SK-N-SH (cell line): ENCODE results near the gene NCOA5. TPM values are rescaled to one million over a fixed set of nuclear protein-coding genes. Genes with fewer than 3 reads are reported as not detected.

Experiments used
- CTCF ChIA-PET: fragments of 300-600, 350-600 bp; formaldehyde crosslinking; extraction: SDS; loops from one replicate; lab custom pipeline; 2021; lab: Yijun Ruan, JAX
- POLR2A ChIA-PET: fragments of 350-600 bp; sonication (Branson Sonifier 250); formaldehyde crosslinking; extraction: SDS; loops from one replicate; lab custom pipeline; 2020; ENCODE audit warnings: antibody characterized with exemption, inconsistent platforms; lab: Yijun Ruan, JAX
- DNase-seq: peaks from one replicate; pipeline ENCODE4 v3.0.0; 2012
- H2AFZ ChIP-seq: fragments of 200-600 bp; sonication (generic); 2 replicates; pipeline ENCODE4 v1.8.1; 2016; ENCODE audit warnings: antibody characterized with exemption, mild to moderate bottlenecking, low read depth
- H3F3A ChIP-seq: fragments of 200-600 bp; sonication (generic); replicated peaks from 2 replicates; pipeline ENCODE3; 2016; ENCODE audit warnings: antibody characterized with exemption, mild to moderate bottlenecking; ENCODE audit not compliant: insufficient read depth
- H3K27ac ChIP-seq, 2 experiments: fragments of 200-500 bp in 1 of 2; fragments of 200-600 bp in 1 of 2; sonication (Bioruptor generic) in 1 of 2; sonication (generic), shearing (Covaris generic) in 1 of 2; 2 replicates each; pipeline versions ENCODE4 v1.5.1 to v1.6.1; 2014 to 2016; ENCODE audit warnings: low read depth in 2 of 2, inconsistent platforms in 1 of 2, low read length in 1 of 2, mild to moderate bottlenecking in 1 of 2, mixed read lengths in 1 of 2
- H3K27me3 ChIP-seq: fragments of 200-600 bp; sonication (generic), shearing (Covaris generic); 2 replicates; pipeline ENCODE4 v1.6.1; 2016; ENCODE audit warnings: mixed run types; ENCODE audit not compliant: insufficient read depth
- H3K36me3 ChIP-seq, 2 experiments: fragments of 200-500 bp in 1 of 2; fragments of 200-600 bp in 1 of 2; sonication (Bioruptor generic) in 1 of 2; sonication (generic) in 1 of 2; replicated peaks in 1 of 2; 2 replicates each; pipeline versions ENCODE3 to v1.5.1; 2014 to 2016; ENCODE audit warnings: low read length in 1 of 2, mild to moderate bottlenecking in 1 of 2; ENCODE audit not compliant: insufficient read depth in 2 of 2, control insufficient read depth in 1 of 2
- H3K4me1 ChIP-seq, 2 experiments: fragments of 200-500 bp in 1 of 2; fragments of 200-600 bp in 1 of 2; sonication (Bioruptor generic) in 1 of 2; sonication (generic), shearing (Covaris generic) in 1 of 2; 2 replicates each; pipeline versions ENCODE4 v1.5.1 to v1.6.1; 2014 to 2016; ENCODE audit warnings: low read depth in 1 of 2, low read length in 1 of 2, mixed run types in 1 of 2; ENCODE audit not compliant: insufficient read depth in 2 of 2, control insufficient read depth in 1 of 2
- H3K4me2 ChIP-seq: fragments of 200-600 bp; sonication (generic), shearing (Covaris generic); 2 replicates; pipeline ENCODE4 v1.6.1; 2017; ENCODE audit warnings: mixed run types
- H3K4me3 ChIP-seq, 2 experiments: fragments of 200-500 bp in 1 of 2; fragments of 200-600 bp in 1 of 2; sonication (Bioruptor generic) in 1 of 2; sonication (generic), shearing (Covaris generic) in 1 of 2; 2 replicates each; pipeline versions ENCODE4 v1.5.1 to v1.8.1; 2014 to 2016; ENCODE audit warnings: low read depth in 2 of 2, inconsistent platforms in 1 of 2, low read length in 1 of 2, mild to moderate bottlenecking in 1 of 2, mixed read lengths in 1 of 2, moderate library complexity in 1 of 2
- H3K79me2 ChIP-seq: fragments of 200-600 bp; sonication (generic); 2 replicates; pipeline ENCODE4 v1.8.1; 2017; ENCODE audit warnings: mild to moderate bottlenecking; ENCODE audit not compliant: insufficient read depth
- H3K9ac ChIP-seq: fragments of 200-600 bp; sonication (generic); 2 replicates; pipeline ENCODE4 v1.6.1; 2017; ENCODE audit warnings: mixed run types
- H3K9me2 ChIP-seq: fragments of 200-600 bp; sonication (generic); 2 replicates; pipeline ENCODE4 v1.6.1; 2017; ENCODE audit warnings: mixed run types
- H3K9me3 ChIP-seq: fragments of 200-600 bp; sonication (generic); 2 replicates; pipeline ENCODE4 v1.6.1; 2017; ENCODE audit warnings: mixed run types, mild to moderate bottlenecking, moderate library complexity
- H4K20me1 ChIP-seq: fragments of 200-600 bp; sonication (generic); 2 replicates; pipeline ENCODE4 v1.6.1; 2017; ENCODE audit warnings: mild to moderate bottlenecking, mixed run types; ENCODE audit not compliant: insufficient read depth
- ELF1 ChIP-seq: IDR thresholded peaks from 2 replicates; pipeline ENCODE4 v1.4.0; 2012
- EP300 ChIP-seq, 2 experiments: IDR thresholded peaks; 2 replicates each; pipeline versions ENCODE4 v1.4.0 to v1.6.1; 2012; ENCODE audit warnings: borderline replicate concordance in 1 of 2, low read depth in 1 of 2, low read length in 1 of 2
- EZH2phosphoT487 ChIP-seq: fragments of 200-600 bp; sonication (generic); IDR thresholded peaks from 2 replicates; pipeline ENCODE4 v1.6.1; 2017; ENCODE audit warnings: low read depth, mixed run types, mild to moderate bottlenecking, antibody characterized with exemption, moderate library complexity, borderline replicate concordance
- FOSL2 ChIP-seq: IDR thresholded peaks from 2 replicates; pipeline ENCODE4 v1.4.0; 2012; ENCODE audit warnings: low read depth, mild to moderate bottlenecking, moderate library complexity, borderline replicate concordance
- GATA2 ChIP-seq: sonication (generic); formaldehyde crosslinking; IDR thresholded peaks from 2 replicates; pipeline ENCODE4 v1.5.0; 2020; ENCODE audit warnings: mild to moderate bottlenecking, missing genetic modification reagents
- JUND ChIP-seq: IDR thresholded peaks from 2 replicates; pipeline ENCODE4 v1.4.0; 2012
- MAX ChIP-seq: IDR thresholded peaks from 2 replicates; pipeline ENCODE4 v1.4.0; 2012; ENCODE audit warnings: low read depth
- NFIC ChIP-seq: IDR thresholded peaks from 2 replicates; pipeline ENCODE4 v1.4.0; 2012; ENCODE audit warnings: borderline replicate concordance
- NRF1 ChIP-seq: IDR thresholded peaks from 2 replicates; pipeline ENCODE4 v1.6.1; 2012; ENCODE audit warnings: low read depth, mild to moderate bottlenecking, low read length
- PBX3 ChIP-seq: IDR thresholded peaks from 2 replicates; pipeline ENCODE4; 2012
- POLR2AphosphoS5 ChIP-seq: IDR thresholded peaks from 2 replicates; pipeline ENCODE4 v1.6.1; 2012; ENCODE audit warnings: low read depth, low read length
- RAD21 ChIP-seq: IDR thresholded peaks from 2 replicates; pipeline ENCODE4 v1.6.1; 2012; ENCODE audit warnings: mild to moderate bottlenecking, low read length
- RFX5 ChIP-seq: IDR thresholded peaks from 2 replicates; pipeline ENCODE4 v1.6.1; 2012; ENCODE audit warnings: mild to moderate bottlenecking, improper control_type of control experiment, low read length
- RXRA ChIP-seq: IDR thresholded peaks from 2 replicates; pipeline ENCODE4 v1.4.0; 2012; ENCODE audit warnings: low read depth, mild to moderate bottlenecking, borderline replicate concordance
- TAF1 ChIP-seq: IDR thresholded peaks from 2 replicates; pipeline ENCODE4 v1.6.1; 2012; ENCODE audit warnings: low read depth, mild to moderate bottlenecking, low read length, moderate library complexity, borderline replicate concordance
- TEAD4 ChIP-seq: IDR thresholded peaks from 2 replicates; pipeline ENCODE4 v1.4.0; 2012; ENCODE audit warnings: mild to moderate bottlenecking, borderline replicate concordance; ENCODE audit not compliant: insufficient read depth
- WGBS: methylation state at CpG from one replicate; pipeline ENCODE4 v1.1.6; 2017; ENCODE audit warnings: low lambda C conversion rate; 5-methylcytosine and 5-hydroxymethylcytosine counted together
- polyA plus RNA-seq, 3 experiments: library from polyadenylated mRNA; depleted of rRNA; stranded (reverse); fragments of >200 nt; gene quantifications; 2 replicates each; pipeline ENCODE4 v1.2.3, GENCODE V29; 2012
- TF ChIP-seq, protein P1 (sequence below): fragments of 200-600 bp; sonication (generic); IDR thresholded peaks from 2 replicates; pipeline ENCODE4 v1.6.1; 2017; ENCODE audit warnings: antibody characterized with exemption, mild to moderate bottlenecking, moderate library complexity
- TF ChIP-seq, protein P2 (sequence below): IDR thresholded peaks from 2 replicates; pipeline ENCODE4 v1.6.1; 2012; ENCODE audit warnings: mild to moderate bottlenecking, low read depth, low read length, moderate library complexity
- TF ChIP-seq, protein P3 (sequence below): IDR thresholded peaks from 2 replicates; pipeline ENCODE4 v1.4.0; 2012; ENCODE audit warnings: low read depth, borderline replicate concordance
- TF ChIP-seq, protein P4 (sequence below): fragments of 150-350 bp; IDR thresholded peaks from 2 replicates; pipeline ENCODE4 v1.6.1; 2017; ENCODE audit warnings: antibody characterized with exemption, low read length, low read depth, borderline replicate concordance

Gene NCOA5
- polyA plus RNA-seq, 1 of the 3 experiments (the other 2 are of a cell fraction): 20.4 TPM

- TF ChIP-seq, protein P1, sequence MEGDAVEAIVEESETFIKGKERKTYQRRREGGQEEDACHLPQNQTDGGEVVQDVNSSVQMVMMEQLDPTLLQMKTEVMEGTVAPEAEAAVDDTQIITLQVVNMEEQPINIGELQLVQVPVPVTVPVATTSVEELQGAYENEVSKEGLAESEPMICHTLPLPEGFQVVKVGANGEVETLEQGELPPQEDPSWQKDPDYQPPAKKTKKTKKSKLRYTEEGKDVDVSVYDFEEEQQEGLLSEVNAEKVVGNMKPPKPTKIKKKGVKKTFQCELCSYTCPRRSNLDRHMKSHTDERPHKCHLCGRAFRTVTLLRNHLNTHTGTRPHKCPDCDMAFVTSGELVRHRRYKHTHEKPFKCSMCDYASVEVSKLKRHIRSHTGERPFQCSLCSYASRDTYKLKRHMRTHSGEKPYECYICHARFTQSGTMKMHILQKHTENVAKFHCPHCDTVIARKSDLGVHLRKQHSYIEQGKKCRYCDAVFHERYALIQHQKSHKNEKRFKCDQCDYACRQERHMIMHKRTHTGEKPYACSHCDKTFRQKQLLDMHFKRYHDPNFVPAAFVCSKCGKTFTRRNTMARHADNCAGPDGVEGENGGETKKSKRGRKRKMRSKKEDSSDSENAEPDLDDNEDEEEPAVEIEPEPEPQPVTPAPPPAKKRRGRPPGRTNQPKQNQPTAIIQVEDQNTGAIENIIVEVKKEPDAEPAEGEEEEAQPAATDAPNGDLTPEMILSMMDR: no peak
- TF ChIP-seq MAX (no peak), FOSL2 (no peak), RXRA (no peak), RFX5 (no peak), ELF1 (no peak)
Measured at GRCh38 chr20:46084805-46085178, 5.0 kb downstream of the NCOA5 start (continued).

DNA sequence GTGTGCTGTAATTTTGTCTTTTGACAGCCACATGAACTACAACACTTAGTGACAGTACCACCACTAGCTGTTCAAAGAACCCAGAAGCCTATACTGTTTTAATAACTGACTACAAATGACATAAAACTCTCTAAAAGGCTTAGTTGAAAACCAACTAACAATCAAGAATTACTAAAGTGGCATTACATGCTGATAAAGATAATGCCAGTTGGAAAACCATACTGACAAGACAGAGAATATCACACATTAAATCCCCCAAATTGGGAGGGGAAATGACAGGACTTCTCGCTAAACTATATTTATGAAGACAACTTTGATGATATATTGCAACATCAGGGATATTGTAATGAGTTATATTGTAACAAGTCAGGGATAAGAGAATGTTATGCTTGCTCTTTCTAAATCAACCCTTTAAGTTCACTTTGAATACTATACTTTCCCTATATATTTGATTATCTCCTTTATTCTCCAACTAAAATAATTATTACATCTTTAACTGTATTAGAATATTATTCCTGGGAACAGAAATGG is 6.2 kb downstream of the NCOA5 start:
- no peak overlapping the region for H2AFZ ChIP-seq
- TF ChIP-seq RAD21 (no peak), POLR2AphosphoS5 (no peak), EP300 (IDR thresholded peaks at IDR 0.05; ENCODE audit: borderline replicate concordance in 1 of 2, low read depth in 1 of 2, low read length in 1 of 2) (no peak), JUND (no peak), GATA2 (CRISPR knock-in tag) (no peak), NRF1 (no peak), TEAD4 (no peak), TAF1 (no peak), NFIC (no peak), PBX3 (no peak), EZH2phosphoT487 (no peak)
- TF ChIP-seq, protein P2, sequence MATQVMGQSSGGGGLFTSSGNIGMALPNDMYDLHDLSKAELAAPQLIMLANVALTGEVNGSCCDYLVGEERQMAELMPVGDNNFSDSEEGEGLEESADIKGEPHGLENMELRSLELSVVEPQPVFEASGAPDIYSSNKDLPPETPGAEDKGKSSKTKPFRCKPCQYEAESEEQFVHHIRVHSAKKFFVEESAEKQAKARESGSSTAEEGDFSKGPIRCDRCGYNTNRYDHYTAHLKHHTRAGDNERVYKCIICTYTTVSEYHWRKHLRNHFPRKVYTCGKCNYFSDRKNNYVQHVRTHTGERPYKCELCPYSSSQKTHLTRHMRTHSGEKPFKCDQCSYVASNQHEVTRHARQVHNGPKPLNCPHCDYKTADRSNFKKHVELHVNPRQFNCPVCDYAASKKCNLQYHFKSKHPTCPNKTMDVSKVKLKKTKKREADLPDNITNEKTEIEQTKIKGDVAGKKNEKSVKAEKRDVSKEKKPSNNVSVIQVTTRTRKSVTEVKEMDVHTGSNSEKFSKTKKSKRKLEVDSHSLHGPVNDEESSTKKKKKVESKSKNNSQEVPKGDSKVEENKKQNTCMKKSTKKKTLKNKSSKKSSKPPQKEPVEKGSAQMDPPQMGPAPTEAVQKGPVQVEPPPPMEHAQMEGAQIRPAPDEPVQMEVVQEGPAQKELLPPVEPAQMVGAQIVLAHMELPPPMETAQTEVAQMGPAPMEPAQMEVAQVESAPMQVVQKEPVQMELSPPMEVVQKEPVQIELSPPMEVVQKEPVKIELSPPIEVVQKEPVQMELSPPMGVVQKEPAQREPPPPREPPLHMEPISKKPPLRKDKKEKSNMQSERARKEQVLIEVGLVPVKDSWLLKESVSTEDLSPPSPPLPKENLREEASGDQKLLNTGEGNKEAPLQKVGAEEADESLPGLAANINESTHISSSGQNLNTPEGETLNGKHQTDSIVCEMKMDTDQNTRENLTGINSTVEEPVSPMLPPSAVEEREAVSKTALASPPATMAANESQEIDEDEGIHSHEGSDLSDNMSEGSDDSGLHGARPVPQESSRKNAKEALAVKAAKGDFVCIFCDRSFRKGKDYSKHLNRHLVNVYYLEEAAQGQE: no peak
- TF ChIP-seq, protein P3, sequence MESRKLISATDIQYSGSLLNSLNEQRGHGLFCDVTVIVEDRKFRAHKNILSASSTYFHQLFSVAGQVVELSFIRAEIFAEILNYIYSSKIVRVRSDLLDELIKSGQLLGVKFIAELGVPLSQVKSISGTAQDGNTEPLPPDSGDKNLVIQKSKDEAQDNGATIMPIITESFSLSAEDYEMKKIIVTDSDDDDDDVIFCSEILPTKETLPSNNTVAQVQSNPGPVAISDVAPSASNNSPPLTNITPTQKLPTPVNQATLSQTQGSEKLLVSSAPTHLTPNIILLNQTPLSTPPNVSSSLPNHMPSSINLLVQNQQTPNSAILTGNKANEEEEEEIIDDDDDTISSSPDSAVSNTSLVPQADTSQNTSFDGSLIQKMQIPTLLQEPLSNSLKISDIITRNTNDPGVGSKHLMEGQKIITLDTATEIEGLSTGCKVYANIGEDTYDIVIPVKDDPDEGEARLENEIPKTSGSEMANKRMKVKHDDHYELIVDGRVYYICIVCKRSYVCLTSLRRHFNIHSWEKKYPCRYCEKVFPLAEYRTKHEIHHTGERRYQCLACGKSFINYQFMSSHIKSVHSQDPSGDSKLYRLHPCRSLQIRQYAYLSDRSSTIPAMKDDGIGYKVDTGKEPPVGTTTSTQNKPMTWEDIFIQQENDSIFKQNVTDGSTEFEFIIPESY: no peak
- TF ChIP-seq, protein P4, sequence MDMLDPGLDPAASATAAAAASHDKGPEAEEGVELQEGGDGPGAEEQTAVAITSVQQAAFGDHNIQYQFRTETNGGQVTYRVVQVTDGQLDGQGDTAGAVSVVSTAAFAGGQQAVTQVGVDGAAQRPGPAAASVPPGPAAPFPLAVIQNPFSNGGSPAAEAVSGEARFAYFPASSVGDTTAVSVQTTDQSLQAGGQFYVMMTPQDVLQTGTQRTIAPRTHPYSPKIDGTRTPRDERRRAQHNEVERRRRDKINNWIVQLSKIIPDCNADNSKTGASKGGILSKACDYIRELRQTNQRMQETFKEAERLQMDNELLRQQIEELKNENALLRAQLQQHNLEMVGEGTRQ: no peak

More for the DNA sequence above, 6.2 kb downstream of the NCOA5 start:
- Histone ChIP-seq H3K27ac (no peak overlapping the region), H3K9ac (no peak overlapping the region), H3F3A (no peaks in the 10 kb centered on the region), H3K4me1 (peaks cover 4 to 14% of the 10 kb centered on the region in 2 experiments; a peak in 3 of 4 replicates), H3K4me3 (no peak overlapping the region), H3K9me3 (no peaks in the 10 kb centered on the region), H3K9me2 (no peaks in the 10 kb centered on the region), H3K27me3 (no peaks in the 10 kb centered on the region), H4K20me1 (peaks cover 100% of the 10 kb centered on the region), H3K79me2 (peaks cover 100% of the 10 kb centered on the region), H3K36me3 (peaks cover 11 to 18% of the 10 kb centered on the region in 2 experiments), H3K4me2 (no peak overlapping the region)
- POLR2A ChIA-PET: no interaction called here
- 90% methylated on average over 1 of the region's 1 CpG for WGBS
- DNase-seq: no peak
- CTCF ChIA-PET: interaction anchor here (1.3 to 1.7 kb wide), 3 partner anchors 45 to 96 kb away, joined by 6 to 8 read pairs (median 6); no protein-coding TSS in a partner anchor
